Activated naive CD4-positive, alpha-beta T cell treated with anti-CD3 and anti-CD28 coated beads for 36 hours (primary cell): ENCODE measurements around the gene INHBC. TPM values are rescaled to one million over a fixed set of nuclear protein-coding genes. Genes with fewer than 3 reads are reported as not detected.
"Not testable (repeated sequence)": the region's sequence is repeated elsewhere in the genome, so short reads cannot be mapped to it uniquely, and the experiment has no call there.

Experiments used
- CTCF ChIA-PET: fragments of 350-600 bp; sonication (Branson Sonifier 250); formaldehyde crosslinking; loops from one replicate; lab custom pipeline; 2021; ENCODE audit warnings: antibody characterized with exemption; lab: Charles Lee
- DNase-seq: peaks from one replicate; pipeline ENCODE4 v3.0.0-alpha.2; 2020
- H3K27ac Mint-ChIP-seq: one replicate; pipeline ENCODE4 v1.8.0; 2021; ENCODE audit warnings: mild to moderate bottlenecking, mixed read lengths
- H3K27me3 Mint-ChIP-seq: one replicate; pipeline ENCODE4 v1.8.0; 2021; ENCODE audit warnings: low read depth, mixed read lengths
- H3K36me3 Mint-ChIP-seq: one replicate; pipeline ENCODE4 v1.8.0; 2021; ENCODE audit warnings: low read depth, mixed read lengths
- H3K4me1 Mint-ChIP-seq: one replicate; pipeline ENCODE4 v1.8.0; 2021; ENCODE audit warnings: low read depth, mixed read lengths
- H3K4me3 Mint-ChIP-seq: one replicate; pipeline ENCODE4 v1.8.0; 2021; ENCODE audit warnings: mild to moderate bottlenecking, moderate library complexity, mixed read lengths
- H3K9me3 Mint-ChIP-seq: one replicate; pipeline ENCODE4 v1.8.0; 2021; ENCODE audit warnings: mixed read lengths
- intact Hi-C: fragments of 100-400 bp; cut with micrococcal nuclease; formaldehyde crosslinking; loops from one replicate; pipeline ENCODE4 v1.15.1; 2023
- total RNA-seq, 2 experiments: library from RNA; stranded (reverse); gene quantifications; one replicate each; pipeline ENCODE4 v1.2.3, GENCODE V29; 2021

INHBC gene
- total RNA-seq, 2 experiments from 2014 or later = not detected

DNA sequence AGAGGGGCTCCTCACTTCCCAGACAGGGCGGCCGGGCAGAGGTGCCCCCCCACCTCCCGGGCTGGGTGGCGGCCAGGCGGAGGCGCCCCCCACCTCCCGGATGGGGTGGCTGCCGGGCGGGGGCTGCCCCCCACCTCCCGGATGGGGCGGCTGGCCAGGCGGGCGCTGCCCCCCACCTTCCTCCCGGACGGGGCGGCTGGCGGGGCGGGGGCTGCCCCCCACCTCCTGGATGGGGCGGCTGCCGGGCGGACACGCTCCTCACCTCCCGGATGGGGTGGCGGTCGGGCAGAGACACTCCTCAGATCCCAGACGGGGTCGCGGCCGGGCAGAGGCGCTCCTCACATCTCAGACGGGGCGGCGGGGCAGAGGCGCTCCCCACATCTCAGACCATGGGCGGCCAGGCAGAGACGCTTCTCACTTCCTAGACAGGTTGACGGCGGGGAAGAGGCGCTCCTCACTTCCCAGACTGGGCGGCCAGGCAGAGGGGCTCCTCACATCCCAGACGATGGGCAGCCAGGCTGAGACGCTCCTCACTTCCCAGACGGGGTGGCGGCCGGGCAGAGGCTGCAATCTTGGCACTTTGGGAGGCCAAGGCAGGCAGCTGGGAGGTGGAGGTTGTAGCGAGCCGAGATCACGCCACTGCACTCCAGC is 60.6 kb downstream of the INHBC start:
- H3K27ac Mint-ChIP-seq, H3K4me3 Mint-ChIP-seq, intact Hi-C loops, H3K27me3 Mint-ChIP-seq, DNase-seq, H3K9me3 Mint-ChIP-seq, CTCF ChIA-PET: not testable (repeated sequence)
- peaks cover 66% of the 10 kb centered on the region for H3K36me3 Mint-ChIP-seq
- peaks cover 24% of the 10 kb centered on the region for H3K4me1 Mint-ChIP-seq

DNA sequence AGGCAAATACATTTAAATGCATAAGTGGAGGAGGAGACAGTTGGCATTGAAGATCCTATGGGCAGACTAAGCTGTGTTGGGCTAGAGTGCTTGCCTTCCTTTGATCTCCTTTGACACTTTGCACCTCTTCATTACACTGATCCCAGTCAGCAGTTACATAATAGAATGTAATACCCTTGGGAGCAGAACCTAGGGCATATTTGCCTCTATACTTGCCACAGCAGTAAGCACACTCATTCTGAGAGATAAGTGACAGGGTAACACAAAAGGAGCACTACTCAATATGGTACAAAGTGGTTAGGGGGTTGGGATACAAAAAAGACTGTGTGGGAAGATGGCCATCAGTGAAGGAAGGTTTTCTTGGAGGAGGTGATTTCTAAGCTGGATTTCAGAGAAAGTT is 62.2 kb downstream of the INHBC start:
- Mint-ChIP-seq H3K4me1 (peaks cover 14% of the 10 kb centered on the region), H3K27me3 (no peaks in the 10 kb centered on the region), H3K36me3 (peaks cover 69% of the 10 kb centered on the region), H3K4me3 (no peak overlapping the region), H3K9me3 (no peaks in the 10 kb centered on the region), H3K27ac (peak overlapping the region; percentile 6)
- intact Hi-C loops = no loop called here
- CTCF ChIA-PET = interaction anchor here (0.6 to 1.2 kb wide), 2 partner anchors 13 to 56 kb away, joined by 3 to 7 read pairs; no protein-coding TSS in a partner anchor
- DNase-seq = no peak

DNA sequence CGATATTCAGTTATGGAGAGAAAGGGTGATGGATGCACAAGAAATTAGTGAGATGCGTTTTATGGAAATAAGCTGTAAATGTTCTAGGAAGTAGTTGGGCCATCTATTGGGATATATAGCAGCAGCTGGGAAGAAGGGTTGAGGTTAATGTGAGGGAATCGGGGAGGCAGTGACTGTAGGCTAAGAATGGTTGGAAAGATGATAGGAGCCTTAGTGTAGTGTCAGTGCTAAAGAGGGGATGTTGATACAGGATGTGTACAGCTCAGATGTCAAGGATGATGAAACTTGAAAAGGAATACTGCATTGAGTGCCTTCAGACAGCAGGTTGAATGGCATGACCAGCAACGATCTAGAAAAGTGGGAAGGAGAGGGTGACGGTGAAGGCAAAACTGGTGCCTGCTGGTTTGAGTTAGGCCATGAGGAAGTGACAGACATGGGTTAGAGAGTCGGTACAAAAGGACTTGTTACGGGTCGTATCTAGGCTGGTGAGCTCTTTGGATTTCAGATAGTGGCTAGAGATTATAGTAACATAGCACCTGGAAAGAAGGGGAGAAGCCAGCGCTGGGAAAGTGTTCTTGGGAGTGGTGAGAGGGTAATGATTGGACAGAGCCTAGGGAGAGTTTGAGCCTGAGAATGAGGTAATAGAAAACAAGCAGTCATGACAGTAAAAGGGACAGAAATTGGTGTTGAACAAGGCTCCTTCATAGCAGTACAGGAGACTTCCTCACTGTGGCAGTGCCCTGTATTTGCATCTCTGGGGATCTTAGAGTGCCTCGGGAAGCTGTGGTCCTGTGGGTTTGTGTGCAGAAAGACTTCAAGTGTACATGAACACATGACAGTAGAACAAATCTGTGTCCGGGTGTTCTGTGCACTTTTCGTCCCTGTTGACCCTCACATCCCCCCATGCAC is 62.9 kb downstream of the INHBC start:
- Mint-ChIP-seq H3K27me3 (no peaks in the 10 kb centered on the region), H3K4me1 (peaks cover 13% of the 10 kb centered on the region), H3K9me3 (no peaks in the 10 kb centered on the region), H3K36me3 (peaks cover 70% of the 10 kb centered on the region), H3K27ac (peak overlapping the region; percentile 6), H3K4me3 (no peak overlapping the region)
- CTCF ChIA-PET = interaction anchor here (0.6 to 1.2 kb wide), 2 partner anchors 12 to 55 kb away, joined by 3 to 7 read pairs; no protein-coding TSS in a partner anchor
- no peak for DNase-seq
- intact Hi-C loops = no loop called here

DNA sequence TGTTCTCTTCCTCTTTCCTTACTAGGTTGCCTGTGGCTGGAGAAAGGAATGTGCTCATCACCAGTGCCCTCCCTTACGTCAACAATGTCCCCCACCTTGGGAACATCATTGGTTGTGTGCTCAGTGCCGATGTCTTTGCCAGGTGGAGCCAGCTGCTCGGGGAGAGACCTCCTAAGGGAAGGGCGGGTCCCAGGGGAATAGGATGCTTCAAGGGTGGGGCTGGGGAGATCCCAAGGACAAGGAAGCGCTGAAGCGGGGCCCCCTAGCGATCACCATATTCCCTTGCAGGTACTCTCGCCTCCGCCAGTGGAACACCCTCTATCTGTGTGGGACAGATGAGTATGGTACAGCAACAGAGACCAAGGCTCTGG is 63.5 kb downstream of the INHBC start:
- peaks cover 7% of the 10 kb centered on the region for H3K4me1 Mint-ChIP-seq
- no peak overlapping the region for H3K27ac Mint-ChIP-seq

DNA sequence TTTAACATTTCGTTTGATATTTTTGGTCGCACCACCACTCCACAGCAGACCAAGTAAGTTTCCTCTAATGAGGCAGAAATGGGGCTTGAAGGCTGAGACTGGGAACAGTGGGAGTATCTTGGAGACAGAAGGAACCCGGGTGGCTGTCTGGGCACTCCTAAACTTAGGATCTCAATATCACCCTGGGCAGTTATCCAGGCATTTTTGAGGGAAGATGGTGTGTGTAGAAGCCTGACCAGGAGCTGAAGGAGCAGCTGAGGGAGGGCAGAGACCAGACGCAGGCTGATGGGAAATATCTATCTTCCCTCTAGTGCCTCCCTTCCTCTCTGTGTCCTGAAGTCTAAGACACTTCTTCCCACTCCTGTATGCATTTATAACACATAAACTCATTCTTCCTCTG is 64.0 kb downstream of the INHBC start:
- Mint-ChIP-seq H3K27ac (no peak overlapping the region), H3K36me3 (peaks cover 69% of the 10 kb centered on the region), H3K27me3 (no peaks in the 10 kb centered on the region), H3K4me3 (no peak overlapping the region), H3K9me3 (no peaks in the 10 kb centered on the region), H3K4me1 (peaks cover 7% of the 10 kb centered on the region)
- intact Hi-C loops = no loop called here
- CTCF ChIA-PET = no interaction called here
- DNase-seq = no peak

More for the DNA sequence above, 63.5 kb downstream of the INHBC start:
- H3K36me3 Mint-ChIP-seq = peaks cover 67% of the 10 kb centered on the region
- CTCF ChIA-PET = no interaction called here
- DNase-seq = no peak
- intact Hi-C loops = no loop called here
- no peaks in the 10 kb centered on the region for H3K9me3 Mint-ChIP-seq
- no peak overlapping the region for H3K4me3 Mint-ChIP-seq
- H3K27me3 Mint-ChIP-seq = no peaks in the 10 kb centered on the region

DNA sequence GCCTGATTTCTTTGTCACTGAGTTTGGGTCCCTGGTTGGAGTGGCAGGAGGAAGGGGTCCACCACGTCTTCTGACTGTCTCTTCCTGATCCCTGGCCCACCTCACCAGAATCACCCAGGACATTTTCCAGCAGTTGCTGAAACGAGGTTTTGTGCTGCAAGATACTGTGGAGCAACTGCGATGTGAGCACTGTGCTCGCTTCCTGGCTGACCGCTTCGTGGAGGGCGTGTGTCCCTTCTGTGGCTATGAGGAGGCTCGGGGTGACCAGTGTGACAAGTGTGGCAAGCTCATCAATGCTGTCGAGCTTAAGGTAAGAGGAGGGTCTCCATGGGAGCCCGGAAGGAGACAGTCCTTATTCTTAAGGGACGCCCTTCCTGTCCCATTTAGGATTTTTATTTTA is 65.6 kb downstream of the INHBC start:
- CTCF ChIA-PET = no interaction called here
- Mint-ChIP-seq H3K4me1 (peaks cover 10% of the 10 kb centered on the region), H3K27ac (no peak overlapping the region), H3K9me3 (no peaks in the 10 kb centered on the region), H3K4me3 (no peak overlapping the region), H3K36me3 (peaks cover 75% of the 10 kb centered on the region), H3K27me3 (no peaks in the 10 kb centered on the region)
- no peak for DNase-seq
- intact Hi-C loops = no loop called here

Other genes starting within 250 kb of the INHBC start
- gene NXPH4, start 218.0 kb upstream of the INHBC start, total RNA-seq = under 1 TPM; 0.25 to 0.79 TPM
- gene SHMT2, start 205.1 kb upstream of the INHBC start, total RNA-seq = 100 to 1,000 TPM; 542 to 552 TPM
- gene STAC3, start 183.6 kb upstream of the INHBC start, total RNA-seq = 1 to 10 TPM in 1 of 2 experiments, under 1 TPM in 1; 0.93 to 1.5 TPM
- gene R3HDM2, start 3.7 kb upstream of the INHBC start, total RNA-seq = 10 to 100 TPM; 42.2 to 44.8 TPM
- 1 to 10 TPM in 1 of 2 experiments, under 1 TPM in 1; 0.81 to 1.0 TPM for gene INHBE, start 20.5 kb downstream of the INHBC start, total RNA-seq
- gene GLI1, start 25.0 kb downstream of the INHBC start, total RNA-seq = not detected
- 10 to 100 TPM; 95.9 to 97.9 TPM for gene ARHGAP9, start 45.1 kb downstream of the INHBC start, total RNA-seq
- gene MARS1, start 53.3 kb downstream of the INHBC start, total RNA-seq = 100 to 1,000 TPM; 481 to 489 TPM
- 10 to 100 TPM; 44.6 to 45.6 TPM for gene DDIT3, start 85.7 kb downstream of the INHBC start, total RNA-seq
- gene MBD6, start 88.0 kb downstream of the INHBC start, total RNA-seq = 10 to 100 TPM; 43.5 to 45.5 TPM
- 10 to 100 TPM; 65.1 to 71.7 TPM for gene DCTN2, start 112.4 kb downstream of the INHBC start, total RNA-seq
- gene KIF5A, start 115.3 kb downstream of the INHBC start, total RNA-seq = under 1 TPM; 0.60 to 0.86 TPM
- 10 to 100 TPM; 11.8 to 12.7 TPM for gene PIP4K2C, start 156.4 kb downstream of the INHBC start, total RNA-seq
- gene DTX3, start 170.0 kb downstream of the INHBC start, total RNA-seq = 10 to 100 TPM; 15.8 to 16.2 TPM
- 1 to 10 TPM; 1.4 to 1.5 TPM for gene ARHGEF25, start 176.7 kb downstream of the INHBC start, total RNA-seq
- gene B4GALNT1, start 198.4 kb downstream of the INHBC start, total RNA-seq = 1 to 10 TPM; 1.4 to 1.8 TPM